C4-2B (cell line): ENCODE measurements around the gene DUSP2.

Experiments used
- H3K27ac ChIP-seq: fragments of 450-650 bp; 2 replicates; pipeline ENCODE4 v1.5.1; 2017
- ZFX ChIP-seq: fragments of 450-650 bp; IDR thresholded peaks from 2 replicates; pipeline ENCODE4 v1.6.1; 2017
- TF ChIP-seq, protein P1 (sequence below): fragments of 450-650 bp; conservative IDR thresholded peaks from 2 replicates; pipeline ENCODE4 v1.5.1; 2017; ENCODE audit warnings: mild to moderate bottlenecking

The DUSP2 gene

GRCh38 chr2:96105994-96106715 is 39.1 kb downstream of the DUSP2 start:
- TF ChIP-seq ZFX = no peak
- TF ChIP-seq, protein P1, sequence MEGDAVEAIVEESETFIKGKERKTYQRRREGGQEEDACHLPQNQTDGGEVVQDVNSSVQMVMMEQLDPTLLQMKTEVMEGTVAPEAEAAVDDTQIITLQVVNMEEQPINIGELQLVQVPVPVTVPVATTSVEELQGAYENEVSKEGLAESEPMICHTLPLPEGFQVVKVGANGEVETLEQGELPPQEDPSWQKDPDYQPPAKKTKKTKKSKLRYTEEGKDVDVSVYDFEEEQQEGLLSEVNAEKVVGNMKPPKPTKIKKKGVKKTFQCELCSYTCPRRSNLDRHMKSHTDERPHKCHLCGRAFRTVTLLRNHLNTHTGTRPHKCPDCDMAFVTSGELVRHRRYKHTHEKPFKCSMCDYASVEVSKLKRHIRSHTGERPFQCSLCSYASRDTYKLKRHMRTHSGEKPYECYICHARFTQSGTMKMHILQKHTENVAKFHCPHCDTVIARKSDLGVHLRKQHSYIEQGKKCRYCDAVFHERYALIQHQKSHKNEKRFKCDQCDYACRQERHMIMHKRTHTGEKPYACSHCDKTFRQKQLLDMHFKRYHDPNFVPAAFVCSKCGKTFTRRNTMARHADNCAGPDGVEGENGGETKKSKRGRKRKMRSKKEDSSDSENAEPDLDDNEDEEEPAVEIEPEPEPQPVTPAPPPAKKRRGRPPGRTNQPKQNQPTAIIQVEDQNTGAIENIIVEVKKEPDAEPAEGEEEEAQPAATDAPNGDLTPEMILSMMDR = no peak

DNA sequence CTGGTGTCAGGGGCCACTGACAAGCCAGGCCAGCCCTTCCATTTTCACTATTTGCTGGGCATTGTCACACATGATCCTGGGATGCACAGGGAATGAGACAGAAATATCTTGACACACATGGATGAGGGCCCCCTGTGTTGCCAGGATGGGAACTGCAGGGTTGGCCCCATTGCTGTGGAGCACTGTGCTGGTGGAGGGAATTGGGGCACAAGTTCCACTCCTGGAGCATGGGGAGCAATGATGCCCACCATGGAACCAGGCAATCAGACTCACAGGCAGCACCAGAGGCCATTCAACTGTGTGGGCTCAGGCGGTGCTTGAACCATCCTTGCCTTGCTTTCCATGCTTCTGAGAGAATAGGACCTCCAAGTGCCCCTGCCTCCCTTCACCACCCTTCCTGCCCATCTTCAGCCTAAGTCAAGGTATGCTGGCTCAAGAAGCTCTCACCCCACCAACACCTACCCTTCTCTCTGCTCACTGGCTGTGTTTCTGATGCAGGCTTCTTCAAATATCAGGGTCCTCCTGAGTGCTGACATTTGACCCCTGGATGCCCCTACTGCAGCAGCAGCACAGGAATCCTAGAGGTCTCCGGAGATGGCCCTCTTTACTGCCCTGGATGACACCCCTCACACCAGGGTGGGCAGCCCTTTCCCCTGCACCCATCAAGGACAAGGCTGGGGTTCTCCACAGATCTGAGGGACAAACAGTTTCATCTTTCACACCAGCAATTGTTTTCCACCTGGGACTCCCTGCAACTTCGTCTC is 39.9 kb downstream of the DUSP2 start:
- TF ChIP-seq ZFX = no peak
- TF ChIP-seq, protein P1 = no peak
- H3K27ac ChIP-seq = no peak overlapping the region

More at GRCh38 chr2:96105994-96106715, 39.1 kb downstream of the DUSP2 start:
- no peak overlapping the region for H3K27ac ChIP-seq

GRCh38 chr2:96104487-96104861 is 40.8 kb downstream of the DUSP2 start:
- TF ChIP-seq ZFX = no peak
- TF ChIP-seq, protein P1 = no peak
- no peak overlapping the region for H3K27ac ChIP-seq

DNA sequence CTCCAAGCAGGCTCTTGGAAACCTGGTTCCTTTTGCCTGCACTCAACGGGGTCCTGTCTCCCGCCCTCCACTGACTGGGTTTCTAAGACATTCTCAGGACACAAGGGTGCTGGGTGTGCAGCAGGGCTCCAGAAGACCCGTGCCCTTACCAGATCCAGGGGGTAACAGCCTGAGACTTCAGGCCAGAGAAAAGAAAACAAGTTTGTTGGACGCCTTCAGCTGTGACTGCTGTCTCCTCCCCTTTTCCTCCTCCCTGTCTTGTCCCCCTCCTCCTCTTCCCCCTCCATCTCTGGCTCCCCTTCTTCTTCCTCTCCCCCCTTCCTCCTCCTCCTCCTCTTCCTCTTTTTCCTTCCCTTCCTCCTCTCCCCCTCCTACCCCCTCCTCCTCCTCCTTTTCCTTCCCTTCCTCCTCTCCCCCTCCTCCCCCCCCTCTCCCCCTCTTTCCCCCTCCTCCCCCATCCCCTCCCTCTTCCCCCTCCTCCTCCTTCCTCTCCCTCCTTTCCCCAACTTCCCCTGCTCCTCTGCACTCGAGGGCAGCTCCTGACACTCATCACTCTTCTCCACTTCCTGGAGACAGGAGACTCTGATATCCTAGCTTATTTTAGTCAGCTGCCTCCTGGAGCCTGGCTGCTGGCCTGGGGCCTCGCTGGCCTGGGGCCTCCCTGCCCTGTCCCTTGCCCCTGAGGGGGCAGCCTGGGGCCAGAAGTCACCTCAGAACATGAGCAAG is 41.3 kb downstream of the DUSP2 start:
- TF ChIP-seq ZFX = no peak
- TF ChIP-seq, protein P1 = no peak
- no peak overlapping the region for H3K27ac ChIP-seq

DNA sequence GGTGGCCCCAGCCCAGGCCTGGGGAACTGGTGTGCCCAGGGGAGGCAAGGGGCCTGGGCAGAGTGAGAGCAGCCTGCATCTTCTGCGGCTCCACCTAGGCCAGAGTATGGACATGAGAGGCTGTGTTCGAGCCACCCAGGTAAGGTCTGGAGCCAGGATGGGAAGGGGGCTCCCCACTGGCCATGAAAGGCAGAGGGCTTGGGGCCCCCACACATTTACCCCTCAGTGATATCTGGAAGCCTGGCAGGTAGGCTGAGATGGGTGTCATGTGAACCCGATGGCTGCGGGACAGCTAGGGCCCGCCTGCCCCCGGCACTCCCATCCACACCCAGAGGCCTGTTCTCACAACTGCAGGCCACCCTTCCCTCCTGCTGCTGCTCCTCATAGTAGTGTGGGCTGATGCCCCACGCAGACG is 42.0 kb downstream of the DUSP2 start:
- H3K27ac ChIP-seq = no peak overlapping the region
- TF ChIP-seq, protein P1 = no peak
- no peak for TF ChIP-seq ZFX

- H3K27ac ChIP-seq = no peak overlapping the region
- TF ChIP-seq, protein P1 = no peak
- TF ChIP-seq ZFX = no peak
These were observed 42.5 kb downstream of the DUSP2 start for GRCh38 chr2:96102596-96103186.
